ENCODE data around the gene SULT1A1.
"Not testable (repeated sequence)": the region's sequence is repeated elsewhere in the genome, so short reads cannot be mapped to it uniquely, and the experiment has no call there.

DNA sequence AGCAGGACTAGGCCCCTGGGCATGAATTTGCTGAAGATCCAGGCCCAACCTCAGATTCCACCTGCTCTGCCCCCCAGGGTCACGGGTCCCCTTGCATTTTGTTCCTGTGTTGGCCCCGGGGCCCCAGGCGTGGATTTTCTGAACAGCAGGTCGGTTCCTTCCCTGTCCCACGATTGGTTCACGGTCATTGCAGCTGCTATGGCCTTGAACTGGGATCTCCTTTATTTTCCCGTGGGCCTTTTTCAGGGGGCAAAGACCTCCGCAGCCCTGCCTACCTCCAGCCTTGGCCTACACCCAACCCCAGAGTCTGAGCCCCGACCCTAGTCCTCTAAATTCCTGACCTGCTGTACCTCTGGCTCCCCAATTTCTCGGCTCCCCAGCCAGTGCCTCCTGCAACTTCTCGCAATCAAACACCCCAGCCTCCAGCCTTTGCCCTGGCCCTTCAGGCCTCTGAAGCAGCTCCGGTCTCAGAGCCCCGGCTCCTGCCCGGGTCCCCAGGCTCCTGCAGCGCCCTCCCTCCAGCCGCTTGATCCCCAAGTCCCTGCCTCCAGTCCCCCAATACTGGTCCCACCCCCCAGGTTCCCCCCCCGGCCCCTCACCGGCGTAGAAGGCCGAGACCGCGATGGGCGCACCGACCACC, 12.8 kb upstream of the SULT1A1 start:
- TF ChIP-seq, protein P1, sequence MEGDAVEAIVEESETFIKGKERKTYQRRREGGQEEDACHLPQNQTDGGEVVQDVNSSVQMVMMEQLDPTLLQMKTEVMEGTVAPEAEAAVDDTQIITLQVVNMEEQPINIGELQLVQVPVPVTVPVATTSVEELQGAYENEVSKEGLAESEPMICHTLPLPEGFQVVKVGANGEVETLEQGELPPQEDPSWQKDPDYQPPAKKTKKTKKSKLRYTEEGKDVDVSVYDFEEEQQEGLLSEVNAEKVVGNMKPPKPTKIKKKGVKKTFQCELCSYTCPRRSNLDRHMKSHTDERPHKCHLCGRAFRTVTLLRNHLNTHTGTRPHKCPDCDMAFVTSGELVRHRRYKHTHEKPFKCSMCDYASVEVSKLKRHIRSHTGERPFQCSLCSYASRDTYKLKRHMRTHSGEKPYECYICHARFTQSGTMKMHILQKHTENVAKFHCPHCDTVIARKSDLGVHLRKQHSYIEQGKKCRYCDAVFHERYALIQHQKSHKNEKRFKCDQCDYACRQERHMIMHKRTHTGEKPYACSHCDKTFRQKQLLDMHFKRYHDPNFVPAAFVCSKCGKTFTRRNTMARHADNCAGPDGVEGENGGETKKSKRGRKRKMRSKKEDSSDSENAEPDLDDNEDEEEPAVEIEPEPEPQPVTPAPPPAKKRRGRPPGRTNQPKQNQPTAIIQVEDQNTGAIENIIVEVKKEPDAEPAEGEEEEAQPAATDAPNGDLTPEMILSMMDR (IDR thresholded peaks at IDR 0.05): not testable (repeated sequence)
- TF ChIP-seq POLR2AphosphoS5 (IDR thresholded peaks at IDR 0.05; ENCODE audit: low read depth, low read length): not testable (repeated sequence)
- TF ChIP-seq, protein P2, sequence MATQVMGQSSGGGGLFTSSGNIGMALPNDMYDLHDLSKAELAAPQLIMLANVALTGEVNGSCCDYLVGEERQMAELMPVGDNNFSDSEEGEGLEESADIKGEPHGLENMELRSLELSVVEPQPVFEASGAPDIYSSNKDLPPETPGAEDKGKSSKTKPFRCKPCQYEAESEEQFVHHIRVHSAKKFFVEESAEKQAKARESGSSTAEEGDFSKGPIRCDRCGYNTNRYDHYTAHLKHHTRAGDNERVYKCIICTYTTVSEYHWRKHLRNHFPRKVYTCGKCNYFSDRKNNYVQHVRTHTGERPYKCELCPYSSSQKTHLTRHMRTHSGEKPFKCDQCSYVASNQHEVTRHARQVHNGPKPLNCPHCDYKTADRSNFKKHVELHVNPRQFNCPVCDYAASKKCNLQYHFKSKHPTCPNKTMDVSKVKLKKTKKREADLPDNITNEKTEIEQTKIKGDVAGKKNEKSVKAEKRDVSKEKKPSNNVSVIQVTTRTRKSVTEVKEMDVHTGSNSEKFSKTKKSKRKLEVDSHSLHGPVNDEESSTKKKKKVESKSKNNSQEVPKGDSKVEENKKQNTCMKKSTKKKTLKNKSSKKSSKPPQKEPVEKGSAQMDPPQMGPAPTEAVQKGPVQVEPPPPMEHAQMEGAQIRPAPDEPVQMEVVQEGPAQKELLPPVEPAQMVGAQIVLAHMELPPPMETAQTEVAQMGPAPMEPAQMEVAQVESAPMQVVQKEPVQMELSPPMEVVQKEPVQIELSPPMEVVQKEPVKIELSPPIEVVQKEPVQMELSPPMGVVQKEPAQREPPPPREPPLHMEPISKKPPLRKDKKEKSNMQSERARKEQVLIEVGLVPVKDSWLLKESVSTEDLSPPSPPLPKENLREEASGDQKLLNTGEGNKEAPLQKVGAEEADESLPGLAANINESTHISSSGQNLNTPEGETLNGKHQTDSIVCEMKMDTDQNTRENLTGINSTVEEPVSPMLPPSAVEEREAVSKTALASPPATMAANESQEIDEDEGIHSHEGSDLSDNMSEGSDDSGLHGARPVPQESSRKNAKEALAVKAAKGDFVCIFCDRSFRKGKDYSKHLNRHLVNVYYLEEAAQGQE (IDR thresholded peaks at IDR 0.05; ENCODE audit: insufficient read depth in 1 of 2, low read depth in 2 of 2, low read length in 1 of 2): not testable (repeated sequence)

All from Panc1 (cell line).